Astrocyte of the spinal cord (primary cell): ENCODE measurements around the gene SMIM36.

ENCODE experiments used
- DNase-seq: peaks from one replicate; pipeline ENCODE4 v3.0.0; 2011; ENCODE audit warnings: low read depth, low spot score
- H3K4me3 ChIP-seq: 2 replicates; pipeline ENCODE4 v1.5.1; 2011; ENCODE audit warnings: low read depth, mild to moderate bottlenecking, low read length, moderate library complexity
- CTCF ChIP-seq: IDR thresholded peaks from 2 replicates; pipeline ENCODE4 v1.5.1; 2012; ENCODE audit warnings: low read depth, mild to moderate bottlenecking, low read length, inconsistent platforms
- in situ Hi-C: cut with HindIII; loops from 2 replicates; pipeline ENCODE4 v1.10.0; 2017; ENCODE audit warnings: low sequenced_read_pairs

SMIM36 gene

GRCh38 chr17:55443904-55444303 is 67.3 kb downstream of the SMIM36 start:
- in situ Hi-C loops = no loop called here
- DNase-seq = no peak
- no peak overlapping the region for H3K4me3 ChIP-seq
- no peak for TF ChIP-seq CTCF

GRCh38 chr17:55442953-55443683 is 68.1 kb downstream of the SMIM36 start:
- in situ Hi-C loops = no loop called here
- H3K4me3 ChIP-seq = no peak overlapping the region
- no peak for TF ChIP-seq CTCF
- no peak for DNase-seq

GRCh38 chr17:55442462-55442861 is 68.8 kb downstream of the SMIM36 start:
- DNase-seq = no peak
- in situ Hi-C loops = no loop called here
- TF ChIP-seq CTCF = no peak
- H3K4me3 ChIP-seq = no peak overlapping the region

GRCh38 chr17:55441544-55441943 is 69.7 kb downstream of the SMIM36 start:
- H3K4me3 ChIP-seq = no peak overlapping the region
- in situ Hi-C loops = no loop called here
- DNase-seq = no peak
- no peak for TF ChIP-seq CTCF

- H3K4me3 ChIP-seq = no peak overlapping the region
- no peak for TF ChIP-seq CTCF
- DNase-seq = no peak
- in situ Hi-C loops = no loop called here
These were observed 70.9 kb downstream of the SMIM36 start for GRCh38 chr17:55440391-55440790.

- DNase-seq = no peak
- in situ Hi-C loops = no loop called here
- no peak for TF ChIP-seq CTCF
- H3K4me3 ChIP-seq = no peak overlapping the region
These were observed 74.1 kb downstream of the SMIM36 start for GRCh38 chr17:55437159-55437605.
